Keratinocyte (primary cell): ENCODE data around the gene IGFBP1. TPM values are rescaled to one million over a fixed set of nuclear protein-coding genes. Genes with fewer than 3 reads are reported as not detected.

Experiments
- DNase-seq: peaks from one replicate; pipeline ENCODE4 v3.0.0-alpha.2; 2011; ENCODE audit warnings: low read depth, missing footprints, low spot score
- FAIRE-seq: peaks from 2 replicates; lab custom pipeline; 2011; peaks lifted over from hg19 to GRCh38; lab: Jason Lieb, UNC
- H2AFZ ChIP-seq: 2 replicates; pipeline ENCODE4 v1.6.0; 2012; ENCODE audit warnings: low read length, control low read depth, inconsistent platforms; ENCODE audit not compliant: control insufficient read depth
- H3K27ac ChIP-seq: 2 replicates; pipeline ENCODE4 v1.5.1; 2011; ENCODE audit warnings: low read length; ENCODE audit not compliant: control insufficient read depth, insufficient read depth
- H3K27me3 ChIP-seq: 3 replicates; pipeline ENCODE4 v1.6.0; 2011; ENCODE audit warnings: low read length; ENCODE audit not compliant: control insufficient read depth, insufficient read depth; ENCODE audit errors: extremely low read depth
- H3K36me3 ChIP-seq, 2 experiments: 2 replicates in 1 of 2; 3 replicates in 1 of 2; pipeline ENCODE4 v1.5.1; 2011; ENCODE audit warnings: low read length in 2 of 2, mild to moderate bottlenecking in 1 of 2; ENCODE audit not compliant: control insufficient read depth in 2 of 2, insufficient read depth in 2 of 2; ENCODE audit errors: extremely low read depth in 1 of 2
- H3K4me1 ChIP-seq: 3 replicates; pipeline ENCODE4 v1.5.1; 2011; ENCODE audit warnings: low read length; ENCODE audit not compliant: control insufficient read depth, insufficient read depth; ENCODE audit errors: extremely low read depth
- H3K4me2 ChIP-seq: 3 replicates; pipeline ENCODE4 v1.6.0; 2011; ENCODE audit warnings: low read depth, low read length; ENCODE audit not compliant: control insufficient read depth, insufficient read depth; ENCODE audit errors: extremely low read depth
- H3K4me3 ChIP-seq, 3 experiments: fragments of 200-600 bp in 1 of 3; sonication (generic) in 1 of 3; 2 replicates in 2 of 3; 3 replicates in 1 of 3; pipeline ENCODE4 v1.5.1; 2011 to 2016; ENCODE audit warnings: low read length in 3 of 3, mild to moderate bottlenecking in 3 of 3, control low read depth in 2 of 3, inconsistent platforms in 1 of 3, low read depth in 1 of 3, mixed read lengths in 1 of 3, mixed run types in 1 of 3, moderate library complexity in 1 of 3; ENCODE audit not compliant: control insufficient read depth in 2 of 3, insufficient read depth in 2 of 3; ENCODE audit errors: extremely low read depth in 1 of 3
- H3K79me2 ChIP-seq: 2 replicates; pipeline ENCODE4 v1.6.0; 2012; ENCODE audit warnings: low read length; ENCODE audit not compliant: control insufficient read depth, insufficient read depth
- H3K9ac ChIP-seq: 3 replicates; pipeline ENCODE4 v1.6.0; 2011; ENCODE audit warnings: low read length; ENCODE audit not compliant: control insufficient read depth, insufficient read depth; ENCODE audit errors: extremely low read depth
- H3K9me1 ChIP-seq: 3 replicates; pipeline ENCODE4 v1.6.0; 2011; ENCODE audit warnings: low read length; ENCODE audit not compliant: control insufficient read depth, insufficient read depth; ENCODE audit errors: extremely low read depth
- H3K9me3 ChIP-seq: 2 replicates; pipeline ENCODE4 v1.5.1; 2012; ENCODE audit warnings: low read depth, low read length; ENCODE audit not compliant: control insufficient read depth
- H4K20me1 ChIP-seq: 3 replicates; pipeline ENCODE4 v1.6.0; 2011; ENCODE audit warnings: low read length; ENCODE audit not compliant: control insufficient read depth, insufficient read depth; ENCODE audit errors: extremely low read depth
- EZH2 ChIP-seq: IDR thresholded peaks from one replicate; pipeline ENCODE4 v1.6.1; 2012; ENCODE audit warnings: inconsistent platforms, mild to moderate bottlenecking, low read length, moderate library complexity
- dilution Hi-C: fragments of 300-500 bp; cut with MboI; formaldehyde crosslinking; loops from one replicate; pipeline ENCODE4 v1.7.0; 2020; ENCODE audit warnings: low sequenced_read_pairs; ENCODE audit not compliant: extremely low pct_ligation_motif_present
- polyA plus RNA-seq, 5 experiments: library from polyadenylated mRNA; depleted of rRNA in 3 of 5; stranded (reverse) in 3 of 5; stranded (forward) in 1 of 5; unstranded in 1 of 5; fragments of >200 nt; gene quantifications; 1 replicate in 1 of 5; 2 replicates in 3 of 5; 3 replicates in 1 of 5; pipeline versions ENCODE4 v1.2.1 to v1.2.3, GENCODE V29; 2011 to 2012; ENCODE audit warnings: missing spikeins in 2 of 5, low read depth in 1 of 5, low replicate concordance in 1 of 5
- TF ChIP-seq, protein P1 (sequence below), 3 experiments: IDR thresholded peaks in 1 of 3; conservative IDR thresholded peaks in 1 of 3; optimal IDR thresholded peaks in 1 of 3; 2 replicates in 2 of 3; 3 replicates in 1 of 3; pipeline versions ENCODE3 to v1.5.1; 2011; ENCODE audit warnings: low read length in 3 of 3, mild to moderate bottlenecking in 3 of 3, moderate library complexity in 2 of 3, control low read depth in 1 of 3, inconsistent platforms in 1 of 3; ENCODE audit not compliant: insufficient read depth in 2 of 3; ENCODE audit errors: extremely low read depth in 1 of 3

IGFBP1 gene
- polyA plus RNA-seq, 1 donor (not counting 4 experiments of a cell fraction or from before 2014, with no cell fraction given): not detected

DNA sequence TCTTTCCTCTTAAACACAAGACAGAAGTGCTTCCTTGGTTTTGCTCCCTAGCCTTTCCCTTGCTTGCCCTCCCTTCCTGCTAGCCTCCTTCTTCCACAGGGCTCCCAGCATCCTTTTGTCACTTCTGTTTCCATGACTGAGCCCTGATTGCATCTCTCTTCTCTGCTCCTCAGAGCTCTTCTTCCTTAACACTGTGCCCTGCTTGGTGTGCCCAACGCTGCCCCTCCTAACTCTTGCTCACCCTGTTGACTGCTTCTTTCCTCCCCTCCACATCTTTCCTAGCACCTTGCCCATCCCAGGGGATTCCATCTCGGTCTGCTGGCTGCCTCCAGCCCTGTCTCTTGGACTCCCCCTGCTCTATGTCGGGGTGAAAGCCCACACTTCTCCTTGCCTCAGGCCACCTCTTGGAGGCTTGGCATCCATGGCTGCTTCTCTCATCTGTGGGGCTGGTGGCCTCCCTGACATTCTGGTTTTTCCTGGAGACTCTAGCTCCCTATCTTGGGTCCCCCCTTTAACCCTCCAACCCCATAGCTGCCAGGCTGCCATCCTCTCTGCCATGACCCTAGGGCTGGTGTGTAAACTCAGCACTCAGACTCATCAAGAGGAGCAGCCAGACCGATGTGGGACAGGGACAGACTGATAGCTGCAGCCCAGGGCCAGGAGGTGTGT is 5.8 kb downstream of the IGFBP1 start:
- Histone ChIP-seq H3K4me3 (no peak overlapping the region), H3K9me1 (no peaks in the 10 kb centered on the region), H4K20me1 (no peaks in the 10 kb centered on the region), H3K9ac (no peak overlapping the region), H3K9me3 (no peaks in the 10 kb centered on the region), H3K36me3 (no peaks in the 10 kb centered on the region), H3K4me1 (no peaks in the 10 kb centered on the region), H3K27ac (no peak overlapping the region), H3K27me3 (peaks cover 23% of the 10 kb centered on the region), H3K79me2 (no peaks in the 10 kb centered on the region), H2AFZ (no peak overlapping the region), H3K4me2 (no peak overlapping the region)
- FAIRE-seq: no peak
- DNase-seq: no peak
- dilution Hi-C loops: no loop called here
- TF ChIP-seq, protein P1, sequence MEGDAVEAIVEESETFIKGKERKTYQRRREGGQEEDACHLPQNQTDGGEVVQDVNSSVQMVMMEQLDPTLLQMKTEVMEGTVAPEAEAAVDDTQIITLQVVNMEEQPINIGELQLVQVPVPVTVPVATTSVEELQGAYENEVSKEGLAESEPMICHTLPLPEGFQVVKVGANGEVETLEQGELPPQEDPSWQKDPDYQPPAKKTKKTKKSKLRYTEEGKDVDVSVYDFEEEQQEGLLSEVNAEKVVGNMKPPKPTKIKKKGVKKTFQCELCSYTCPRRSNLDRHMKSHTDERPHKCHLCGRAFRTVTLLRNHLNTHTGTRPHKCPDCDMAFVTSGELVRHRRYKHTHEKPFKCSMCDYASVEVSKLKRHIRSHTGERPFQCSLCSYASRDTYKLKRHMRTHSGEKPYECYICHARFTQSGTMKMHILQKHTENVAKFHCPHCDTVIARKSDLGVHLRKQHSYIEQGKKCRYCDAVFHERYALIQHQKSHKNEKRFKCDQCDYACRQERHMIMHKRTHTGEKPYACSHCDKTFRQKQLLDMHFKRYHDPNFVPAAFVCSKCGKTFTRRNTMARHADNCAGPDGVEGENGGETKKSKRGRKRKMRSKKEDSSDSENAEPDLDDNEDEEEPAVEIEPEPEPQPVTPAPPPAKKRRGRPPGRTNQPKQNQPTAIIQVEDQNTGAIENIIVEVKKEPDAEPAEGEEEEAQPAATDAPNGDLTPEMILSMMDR (optimal IDR thresholded peaks at IDR 0.05 in 1 of 3, IDR thresholded peaks at IDR 0.05 in 1 of 3, conservative IDR thresholded peaks at IDR 0.05 in 1 of 3; ENCODE audit: extremely low read depth in 1 of 3, insufficient read depth in 2 of 3, low read length in 3 of 3): no peak
- TF ChIP-seq EZH2: no peak

DNA sequence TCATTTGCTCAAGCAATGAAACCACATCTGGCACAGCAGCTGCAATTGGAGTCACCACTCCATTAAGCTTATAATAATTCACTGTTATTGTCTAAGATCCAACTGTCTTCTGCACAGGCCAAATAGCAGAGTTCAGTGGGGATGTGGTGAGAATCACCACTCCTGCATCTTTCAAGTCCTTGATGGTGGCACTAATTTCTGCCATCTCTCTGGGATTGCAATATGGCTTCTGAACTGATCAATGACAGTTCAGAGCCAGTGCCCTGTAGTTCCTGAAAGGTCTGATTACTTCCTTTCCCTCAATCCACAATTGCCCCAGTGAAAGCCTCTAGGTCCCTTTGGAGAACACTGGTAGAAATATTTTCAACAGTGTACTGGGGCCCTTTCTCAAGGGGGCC is 6.4 kb downstream of the IGFBP1 start:
- Histone ChIP-seq H2AFZ (no peak overlapping the region), H3K27ac (no peak overlapping the region), H3K27me3 (peaks cover 18% of the 10 kb centered on the region), H3K4me3 (no peak overlapping the region), H4K20me1 (no peaks in the 10 kb centered on the region), H3K36me3 (no peaks in the 10 kb centered on the region), H3K9me1 (no peaks in the 10 kb centered on the region), H3K9ac (no peak overlapping the region), H3K4me2 (no peak overlapping the region), H3K4me1 (no peaks in the 10 kb centered on the region), H3K9me3 (no peaks in the 10 kb centered on the region), H3K79me2 (no peaks in the 10 kb centered on the region)
- no peak for FAIRE-seq
- DNase-seq: no peak
- no peak for TF ChIP-seq EZH2
- TF ChIP-seq, protein P1 (optimal IDR thresholded peaks at IDR 0.05 in 1 of 3, IDR thresholded peaks at IDR 0.05 in 1 of 3, conservative IDR thresholded peaks at IDR 0.05 in 1 of 3; ENCODE audit: extremely low read depth in 1 of 3, insufficient read depth in 2 of 3, low read length in 3 of 3): no peak
- dilution Hi-C loops: no loop called here
